ENCODE data around the gene IL5. TPM values are rescaled to one million over a fixed set of nuclear protein-coding genes. Genes with fewer than 3 reads are reported as not detected.
"Not testable (repeated sequence)": the region's sequence is repeated elsewhere in the genome, so short reads cannot be mapped to it uniquely, and the experiment has no call there.

Gene IL5
- total and polyA plus RNA-seq, 2 of the 4 experiments (the other 2 are of a cell fraction), result not detected

DNA sequence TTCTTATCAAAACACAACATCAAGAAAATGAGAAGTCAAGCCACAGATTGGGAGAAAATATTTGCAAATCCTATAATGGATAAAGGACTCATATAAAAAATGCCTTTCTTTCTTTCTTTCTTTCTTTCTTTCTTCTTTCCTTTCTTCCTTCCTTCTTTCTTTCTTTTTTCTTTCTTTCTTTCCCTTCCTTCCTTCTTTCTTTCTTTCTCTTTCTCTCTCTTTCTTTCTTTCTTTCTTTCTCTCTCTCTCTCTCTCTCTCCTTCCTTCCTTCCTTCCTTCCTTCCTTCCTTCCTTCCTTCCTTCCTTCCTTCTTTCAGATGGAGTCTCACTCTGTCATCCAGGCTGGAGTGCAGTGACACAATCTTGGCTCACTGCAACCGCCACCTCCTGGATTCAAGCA, 21.3 kb downstream of the IL5 start:
- H3K14ac ChIP-seq (replicated peaks; ENCODE audit: low read depth, low read length); H3K9ac ChIP-seq (ENCODE audit: low read depth, low read length); H2AFZ ChIP-seq (replicated peaks; ENCODE audit: low read length, poor library complexity); BruUV-seq (replicated peaks); H2BK5ac ChIP-seq (ENCODE audit: low read depth, low read length, poor library complexity, severe bottlenecking); H3K23ac ChIP-seq (ENCODE audit: low read depth, low read length); H2AK9ac ChIP-seq (replicated peaks; ENCODE audit: low read depth, low read length, poor library complexity); H2BK120ac ChIP-seq (ENCODE audit: low read depth, low read length); DNase-seq; H3K27me3 ChIP-seq (ENCODE audit: control insufficient read depth, insufficient read depth, low read length); dilution Hi-C loops (cut with HindIII; ENCODE audit: low sequenced_read_pairs, unreplicated experiment); H3K9me3 ChIP-seq (ENCODE audit: control insufficient read depth, insufficient read depth, low read length); H3K4ac ChIP-seq (ENCODE audit: low read depth, low read length); H3K4me1 ChIP-seq (ENCODE audit: control insufficient read depth, insufficient read depth, low read length); POLR2A ChIA-PET (ENCODE audit: unreplicated experiment); H3K79me1 ChIP-seq (ENCODE audit: low read depth in 1 of 2, low read length in 2 of 2); H3K4me2 ChIP-seq (ENCODE audit: low read depth, low read length); H3K36me3 ChIP-seq (ENCODE audit: control insufficient read depth, insufficient read depth, low read length); H2AK5ac ChIP-seq (ENCODE audit: low read depth, low read length); H4K8ac ChIP-seq (ENCODE audit: low read depth in 2 of 2, low read length in 2 of 2); H4K5ac ChIP-seq (ENCODE audit: low read depth, low read length); H3K27ac ChIP-seq (ENCODE audit: insufficient read depth, low read length); H3K56ac ChIP-seq (ENCODE audit: extremely low read depth, insufficient read depth, low read length); ATAC-seq (ENCODE audit: low read depth); H4K20me1 ChIP-seq (ENCODE audit: insufficient read depth, low read length); H2BK15ac ChIP-seq (ENCODE audit: low read depth, low read length); H3K18ac ChIP-seq (ENCODE audit: low read depth, low read length); H3K9me1 ChIP-seq (ENCODE audit: insufficient read depth, low read length); H3K4me3 ChIP-seq (ENCODE audit: insufficient read depth, low read depth, low read length); H2BK20ac ChIP-seq (ENCODE audit: low read depth, low read length); H4K91ac ChIP-seq (ENCODE audit: insufficient read depth, low read depth, low read length): not testable (repeated sequence)
- intact Hi-C loops (cut with micrococcal nuclease), result loop anchor here (10.0 kb wide), 1 partner anchor 183 kb away; no protein-coding TSS in a partner anchor
- in situ Hi-C loops (cut with MboI; ENCODE audit: low sequenced_read_pairs), result loop anchor here (10.0 kb wide), 1 partner anchor 193 kb away; no protein-coding TSS in a partner anchor
- no CpG with 5 or more reads among the region's 1 CpG for WGBS, 2 experiments (ENCODE audit: extremely low coverage in 2 of 2, insufficient read length in 1 of 2)
- CTCF ChIA-PET, result interaction anchor here (1.7 kb wide), 1 partner anchor 15 kb away, joined by 3 read pairs; no protein-coding TSS in a partner anchor

DNA sequence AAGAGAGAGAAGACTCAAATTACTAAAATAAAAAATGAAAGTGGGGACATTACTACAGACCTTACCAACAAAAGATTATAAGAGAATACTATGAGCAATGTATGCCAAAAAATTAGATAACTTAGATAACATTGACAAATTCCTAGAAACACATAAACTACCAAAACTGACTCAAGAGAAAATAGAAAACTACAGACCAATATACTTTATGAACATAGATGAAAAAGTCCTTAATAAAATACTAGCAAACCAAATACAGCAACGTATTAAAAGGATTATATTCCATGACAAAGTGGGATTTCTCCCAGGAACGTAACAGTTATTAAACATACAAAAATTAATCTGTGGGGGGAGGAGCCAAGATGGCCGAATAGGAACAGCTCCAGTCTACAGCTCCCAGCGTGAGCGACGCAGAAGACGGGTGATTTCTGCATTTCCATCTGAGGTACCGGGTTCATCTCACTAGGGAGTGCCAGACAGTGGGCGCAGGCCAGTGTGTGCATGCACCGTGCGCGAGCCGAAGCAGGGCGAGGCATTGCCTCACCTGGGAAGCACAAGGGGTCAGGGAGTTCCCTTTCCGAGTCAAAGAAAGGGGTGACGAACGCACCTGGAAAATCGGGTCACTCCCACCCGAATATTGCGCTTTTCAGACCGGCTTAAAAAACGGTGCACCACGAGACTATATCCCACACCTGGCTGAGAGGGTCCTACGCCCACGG, 29.5 kb downstream of the IL5 start:
- H3K56ac ChIP-seq (ENCODE audit: extremely low read depth, insufficient read depth, low read length); H4K91ac ChIP-seq (ENCODE audit: insufficient read depth, low read depth, low read length); H4K20me1 ChIP-seq (ENCODE audit: insufficient read depth, low read length); H4K8ac ChIP-seq (ENCODE audit: low read depth in 2 of 2, low read length in 2 of 2); DNase-seq; H3K18ac ChIP-seq (ENCODE audit: low read depth, low read length); H3K36me3 ChIP-seq (ENCODE audit: control insufficient read depth, insufficient read depth, low read length); H3K27me3 ChIP-seq (ENCODE audit: control insufficient read depth, insufficient read depth, low read length); H3K23ac ChIP-seq (ENCODE audit: low read depth, low read length); ATAC-seq (ENCODE audit: low read depth); H3K4me1 ChIP-seq (ENCODE audit: control insufficient read depth, insufficient read depth, low read length); H2AK9ac ChIP-seq (replicated peaks; ENCODE audit: low read depth, low read length, poor library complexity); H2AK5ac ChIP-seq (ENCODE audit: low read depth, low read length); H3K9me1 ChIP-seq (ENCODE audit: insufficient read depth, low read length); CTCF ChIA-PET; H2AFZ ChIP-seq (replicated peaks; ENCODE audit: low read length, poor library complexity); H3K14ac ChIP-seq (replicated peaks; ENCODE audit: low read depth, low read length); H3K4ac ChIP-seq (ENCODE audit: low read depth, low read length); in situ Hi-C loops (cut with MboI; ENCODE audit: low sequenced_read_pairs); dilution Hi-C loops (cut with HindIII; ENCODE audit: low sequenced_read_pairs, unreplicated experiment); H2BK15ac ChIP-seq (ENCODE audit: low read depth, low read length); H2BK120ac ChIP-seq (ENCODE audit: low read depth, low read length); H3K4me2 ChIP-seq (ENCODE audit: low read depth, low read length); H3K27ac ChIP-seq (ENCODE audit: insufficient read depth, low read length); H4K5ac ChIP-seq (ENCODE audit: low read depth, low read length); BruUV-seq (replicated peaks); POLR2A ChIA-PET (ENCODE audit: unreplicated experiment); H3K9me3 ChIP-seq (ENCODE audit: control insufficient read depth, insufficient read depth, low read length); H3K4me3 ChIP-seq (ENCODE audit: insufficient read depth, low read depth, low read length); intact Hi-C loops (cut with micrococcal nuclease); H3K79me1 ChIP-seq (ENCODE audit: low read depth in 1 of 2, low read length in 2 of 2); H3K9ac ChIP-seq (ENCODE audit: low read depth, low read length); H2BK20ac ChIP-seq (ENCODE audit: low read depth, low read length); H2BK5ac ChIP-seq (ENCODE audit: low read depth, low read length, poor library complexity, severe bottlenecking): not testable (repeated sequence)
- no CpG with 5 or more reads among the region's 25 CpGs for WGBS, 2 experiments (ENCODE audit: extremely low coverage in 2 of 2, insufficient read length in 1 of 2)

Measured in IMR-90 (cell line).